HCEC 1CT (cell line): ENCODE results near the gene NR5A2.
A peak's percentile ranks its signal among the peaks of the same experiment; 100 is the strongest.

Source experiments
- DNase-seq: peaks from one replicate; pipeline ENCODE4 v3.0.0-alpha.2; 2017

Gene NR5A2

GRCh38 chr1:200075522-200075921, 48.0 kb downstream of the NR5A2 start:
- peak; percentile 8 for DNase-seq

- DNase-seq, result peak; percentile 73
Observed at GRCh38 chr1:200075938-200076546, 48.5 kb downstream of the NR5A2 start.

GRCh38 chr1:200079232-200079940, 51.9 kb downstream of the NR5A2 start:
- DNase-seq, result no peak

- DNase-seq, result no peak
Observed at GRCh38 chr1:200081151-200081968, 53.9 kb downstream of the NR5A2 start.

GRCh38 chr1:200081969-200082245, 54.4 kb downstream of the NR5A2 start:
- no peak for DNase-seq

GRCh38 chr1:200082329-200082728, 54.8 kb downstream of the NR5A2 start:
- peak; percentile 49 for DNase-seq

- DNase-seq, result peak; percentile 43
Observed at GRCh38 chr1:200090252-200091159, 63.0 kb downstream of the NR5A2 start.

GRCh38 chr1:200095057-200095577, 67.6 kb downstream of the NR5A2 start:
- DNase-seq, result no peak

DNA sequence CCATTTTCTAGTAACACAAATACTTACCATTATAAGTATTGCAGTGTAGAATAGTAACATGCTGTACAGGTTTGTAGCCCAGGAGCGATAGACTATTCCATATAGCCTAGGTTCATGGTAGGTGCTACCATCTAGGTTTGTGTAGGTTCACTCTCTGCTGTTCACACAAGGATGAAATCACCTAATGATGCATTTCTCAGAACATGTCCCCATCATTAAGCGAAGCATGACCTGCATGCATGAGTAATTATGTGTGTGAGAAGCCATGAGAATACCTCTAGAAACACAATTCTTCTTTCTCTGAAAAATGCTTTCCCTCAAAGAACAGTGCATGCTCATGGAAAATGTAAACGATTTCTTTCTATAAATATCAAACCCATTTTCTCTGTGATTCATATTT, 69.3 kb downstream of the NR5A2 start:
- DNase-seq, result no peak

- DNase-seq, result peak; percentile 5
Observed at GRCh38 chr1:200099040-200099439, 71.5 kb downstream of the NR5A2 start.

DNA sequence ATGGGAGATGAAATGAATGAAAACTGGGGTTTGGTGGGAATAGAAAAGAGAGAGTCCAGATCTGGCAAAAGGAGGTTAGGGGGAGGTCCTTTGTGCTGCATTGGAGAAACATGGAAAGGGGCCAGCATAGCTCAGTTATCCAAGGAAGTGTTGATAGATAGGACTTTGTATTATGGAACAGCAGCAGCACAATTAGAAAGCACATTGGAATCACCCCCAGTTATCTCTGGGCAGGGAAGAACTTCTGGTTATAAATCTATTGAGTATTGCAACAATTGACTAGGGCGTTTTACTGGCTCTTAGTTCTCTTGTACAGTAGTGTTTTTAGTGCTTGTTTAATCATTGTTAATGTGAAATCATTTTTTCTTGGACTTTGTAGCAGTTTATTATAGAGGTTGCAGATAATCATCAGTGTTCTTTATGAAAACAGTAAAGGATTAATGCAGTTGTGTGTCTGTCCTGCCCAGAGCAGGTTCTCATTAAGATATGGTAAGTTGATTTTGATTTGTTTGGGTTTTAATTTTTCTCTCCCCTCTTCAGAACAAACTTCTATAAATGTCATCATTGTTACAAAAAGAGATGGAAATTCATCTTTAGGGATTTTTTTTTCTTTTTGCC, 76.6 kb downstream of the NR5A2 start:
- DNase-seq, result no peak

DNA sequence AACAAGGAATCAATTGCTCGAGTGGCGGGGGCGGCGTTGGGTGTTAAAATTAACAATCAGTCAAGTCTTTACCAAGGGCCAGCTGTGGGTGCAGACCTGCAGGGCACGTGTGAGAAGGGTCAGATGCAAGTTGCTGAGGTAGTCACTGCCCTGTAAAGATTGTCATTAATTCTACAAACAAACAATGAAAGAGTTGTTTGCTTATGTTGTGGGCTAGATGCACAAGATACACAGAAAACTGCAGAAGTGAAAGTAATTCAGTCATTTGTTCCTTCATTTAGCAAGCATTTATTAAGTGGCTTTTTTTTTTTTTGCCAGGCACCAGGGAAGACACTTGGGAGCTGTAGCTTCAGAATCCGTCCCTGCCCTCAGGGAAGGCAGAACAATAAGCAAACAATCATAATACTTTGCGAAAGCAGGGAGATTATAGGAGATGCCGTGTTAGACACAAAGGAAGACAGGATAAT, 79.5 kb downstream of the NR5A2 start:
- DNase-seq, result no peak

DNA sequence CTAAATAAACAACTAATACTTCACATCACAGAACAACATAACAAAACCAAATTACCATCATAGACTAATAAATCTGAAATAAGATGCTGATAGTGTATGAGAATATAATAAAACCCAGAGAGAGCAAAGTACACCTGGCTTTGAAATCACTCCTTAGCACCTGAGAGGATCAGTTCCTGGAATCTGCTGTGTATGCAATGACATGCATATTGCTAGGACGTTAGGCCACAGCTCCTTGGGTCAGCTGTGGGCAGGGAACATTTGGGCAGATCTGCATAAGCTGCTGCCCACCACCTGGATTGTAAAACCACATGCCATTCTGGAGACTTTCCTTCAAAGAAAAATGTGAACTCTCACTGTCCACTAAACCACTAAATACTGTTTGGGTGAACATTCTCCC, 81.1 kb downstream of the NR5A2 start:
- DNase-seq, result no peak

- DNase-seq, result no peak
Observed at GRCh38 chr1:200112290-200112689, 84.8 kb downstream of the NR5A2 start.

GRCh38 chr1:200115532-200115931, 88.0 kb downstream of the NR5A2 start:
- no peak for DNase-seq

- no peak for DNase-seq
Observed at GRCh38 chr1:200116324-200116723, 88.8 kb downstream of the NR5A2 start.

DNA sequence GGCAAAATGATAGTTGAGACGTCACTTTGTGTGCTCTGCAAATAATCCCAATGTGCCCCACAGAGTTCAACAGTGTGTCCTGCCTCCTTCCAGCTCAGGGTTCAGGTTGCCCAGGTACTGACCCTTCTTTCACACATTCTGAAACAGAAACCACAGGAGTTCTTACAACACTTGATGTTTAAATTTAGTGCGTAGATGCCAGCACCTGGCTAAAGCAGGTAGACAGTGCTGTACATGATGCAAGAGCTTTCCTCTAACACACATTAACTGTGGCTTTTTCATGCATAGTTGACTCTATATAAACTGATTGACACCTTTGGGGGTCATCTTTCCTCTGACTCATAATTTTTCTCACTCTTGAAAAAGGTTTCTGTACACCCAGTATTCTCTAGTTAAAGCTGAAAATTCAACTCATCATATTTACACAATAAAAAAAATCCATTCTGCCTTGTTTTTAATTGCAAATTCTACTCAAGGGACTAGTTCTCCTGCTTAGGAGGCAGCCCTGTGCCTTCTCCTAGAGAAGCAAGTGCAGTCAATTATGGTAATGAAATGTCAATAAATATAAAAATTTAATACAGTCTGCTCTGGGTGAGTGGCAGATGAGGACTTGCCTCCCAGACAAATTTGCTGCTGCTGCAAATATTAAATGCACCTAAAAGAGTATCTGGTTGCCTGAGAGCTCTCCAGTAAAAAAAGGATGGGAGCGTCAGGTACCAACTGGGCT, 91.4 kb downstream of the NR5A2 start:
- DNase-seq, result no peak

GRCh38 chr1:200121421-200121820, 93.9 kb downstream of the NR5A2 start:
- DNase-seq, result no peak

DNA sequence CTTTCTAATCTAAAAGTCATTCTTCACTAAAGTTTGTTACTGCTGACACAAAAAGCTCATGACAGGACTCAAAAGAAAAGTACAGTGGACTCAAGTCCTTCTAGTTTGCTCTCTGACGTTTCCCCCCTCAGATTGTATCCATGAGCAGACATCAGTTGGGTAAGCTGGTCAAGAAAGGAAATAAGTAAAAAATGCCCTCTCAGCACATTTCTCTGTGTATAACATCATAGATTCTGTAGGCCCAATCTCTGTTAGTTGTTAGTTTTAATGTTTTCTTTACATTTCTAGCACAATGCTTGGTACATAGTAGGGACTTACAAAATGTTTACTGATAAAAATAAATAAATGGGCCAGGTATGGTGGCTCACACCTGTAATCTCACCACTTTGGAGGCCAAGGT, 96.8 kb downstream of the NR5A2 start:
- DNase-seq, result no peak

DNA sequence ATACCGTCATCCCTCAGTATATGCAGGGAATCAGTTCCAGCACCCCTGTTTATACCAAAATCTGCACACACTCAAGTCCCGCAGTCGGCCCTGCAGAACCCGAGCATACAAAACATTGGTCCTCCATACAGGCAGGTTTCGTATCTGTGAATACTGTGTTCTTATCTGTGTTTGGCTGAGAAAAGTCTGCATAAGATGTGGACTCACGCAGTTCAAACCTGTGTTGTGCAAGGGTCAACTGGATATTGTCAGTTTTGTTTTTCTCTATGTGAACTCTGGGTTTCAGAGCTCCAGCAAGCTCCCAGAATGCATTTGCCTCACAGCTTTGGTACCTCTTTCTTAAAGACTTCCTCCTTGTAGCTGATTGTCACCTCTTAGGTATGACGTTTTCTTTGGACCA, 100.6 kb downstream of the NR5A2 start:
- no peak for DNase-seq
